Measurements from ENCODE around the gene ARHGEF6.

ARHGEF6 gene

DNA sequence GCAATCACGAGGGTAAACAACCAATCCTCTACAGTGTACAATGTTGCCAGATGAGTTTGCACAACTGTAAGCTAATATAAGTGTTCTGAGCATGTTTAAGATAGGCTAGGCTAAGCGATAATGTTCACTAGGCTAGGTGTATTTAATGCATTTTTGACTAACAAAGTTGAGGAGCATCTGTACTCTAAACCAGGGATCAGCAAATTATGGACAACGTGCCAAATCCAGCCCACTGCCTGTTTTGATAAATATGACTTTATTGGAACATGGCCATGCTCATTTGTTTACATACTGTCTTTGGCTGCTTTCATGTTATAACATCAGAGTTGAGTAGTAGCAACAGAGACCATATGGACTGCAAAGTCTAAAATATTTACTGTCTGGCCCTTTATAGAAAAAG is 46.3 kb upstream of the ARHGEF6 start:
- no peaks in the 10 kb centered on the region for H3K9me3 ChIP-seq (ENCODE audit: insufficient read depth, low read depth, low read length)
- no peaks in the 10 kb centered on the region for H3F3A ChIP-seq (ENCODE audit: low read depth)
- no peaks in the 10 kb centered on the region for H3K9me2 ChIP-seq (replicated peaks; ENCODE audit: low read depth, low read length)
- no peak overlapping the region for H2AFZ ChIP-seq (ENCODE audit: low read length)
- no peak overlapping the region for H3K4me3 ChIP-seq (ENCODE audit: low read length, poor library complexity, severe bottlenecking)
- no peaks in the 10 kb centered on the region for H3K27me3 ChIP-seq (ENCODE audit: insufficient read depth, low read length, poor library complexity, severe bottlenecking)
- no peaks in the 10 kb centered on the region for H3K79me2 ChIP-seq (ENCODE audit: insufficient read depth, low read length)
- TF ChIP-seq CTCF (conservative IDR thresholded peaks at IDR 0.05; ENCODE audit: low read length) (no peak), EZH2phosphoT487 (IDR thresholded peaks at IDR 0.05; ENCODE audit: borderline replicate concordance) (no peak)
- peaks cover 8% of the 10 kb centered on the region for H3K4me1 ChIP-seq (ENCODE audit: insufficient read depth, low read length, poor library complexity, severe bottlenecking)
- no peaks in the 10 kb centered on the region for H3K36me3 ChIP-seq (ENCODE audit: insufficient read depth, low read length)
- no peak overlapping the region for H3K9ac ChIP-seq (ENCODE audit: low read depth, low read length, poor library complexity, severe bottlenecking)
- no peaks in the 10 kb centered on the region for H4K20me1 ChIP-seq (ENCODE audit: insufficient read depth, low read length, poor library complexity, severe bottlenecking)
- H3K4me2 ChIP-seq (ENCODE audit: low read depth, low read length, poor library complexity, severe bottlenecking): peak overlapping the region; percentile 40

DNA sequence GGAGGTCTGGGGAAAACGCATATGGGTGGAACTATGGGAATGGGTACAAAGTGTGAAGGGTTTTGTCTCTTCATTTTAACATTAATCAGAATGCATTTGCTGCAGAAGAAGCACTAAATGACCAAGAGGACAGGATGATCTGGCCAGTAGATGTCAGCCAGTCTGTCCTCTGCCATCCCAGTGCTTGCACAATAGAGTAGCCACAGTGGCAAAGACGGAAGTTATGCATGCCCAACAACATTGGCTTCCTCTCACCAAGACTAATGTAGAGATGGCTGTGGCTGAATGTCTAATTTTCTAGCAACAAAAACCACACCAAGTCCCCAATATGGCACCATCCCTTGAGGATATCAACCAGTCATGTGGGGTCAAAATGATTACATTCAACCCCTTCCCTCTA is 45.0 kb upstream of the ARHGEF6 start:
- peaks cover 8% of the 10 kb centered on the region for H3K4me1 ChIP-seq (ENCODE audit: insufficient read depth, low read length, poor library complexity, severe bottlenecking)
- H2AFZ ChIP-seq (ENCODE audit: low read length): no peak overlapping the region
- H4K20me1 ChIP-seq (ENCODE audit: insufficient read depth, low read length, poor library complexity, severe bottlenecking): no peaks in the 10 kb centered on the region
- H3K4me3 ChIP-seq (ENCODE audit: low read length, poor library complexity, severe bottlenecking): no peak overlapping the region
- no peak overlapping the region for H3K4me2 ChIP-seq (ENCODE audit: low read depth, low read length, poor library complexity, severe bottlenecking)
- no peaks in the 10 kb centered on the region for H3K9me2 ChIP-seq (replicated peaks; ENCODE audit: low read depth, low read length)
- H3K79me2 ChIP-seq (ENCODE audit: insufficient read depth, low read length): no peaks in the 10 kb centered on the region
- TF ChIP-seq CTCF (conservative IDR thresholded peaks at IDR 0.05; ENCODE audit: low read length) (no peak), EZH2phosphoT487 (IDR thresholded peaks at IDR 0.05; ENCODE audit: borderline replicate concordance) (no peak)
- no peaks in the 10 kb centered on the region for H3K9me3 ChIP-seq (ENCODE audit: insufficient read depth, low read depth, low read length)
- H3K36me3 ChIP-seq (ENCODE audit: insufficient read depth, low read length): no peaks in the 10 kb centered on the region
- H3K27me3 ChIP-seq (ENCODE audit: insufficient read depth, low read length, poor library complexity, severe bottlenecking): no peaks in the 10 kb centered on the region
- H3K9ac ChIP-seq (ENCODE audit: low read depth, low read length, poor library complexity, severe bottlenecking): no peak overlapping the region
- no peaks in the 10 kb centered on the region for H3F3A ChIP-seq (ENCODE audit: low read depth)

- H3K9ac ChIP-seq (ENCODE audit: low read depth, low read length, poor library complexity, severe bottlenecking): no peak overlapping the region
- H3K9me2 ChIP-seq (replicated peaks; ENCODE audit: low read depth, low read length): no peaks in the 10 kb centered on the region
- H3K9me3 ChIP-seq (ENCODE audit: insufficient read depth, low read depth, low read length): no peaks in the 10 kb centered on the region
- H3K27me3 ChIP-seq (ENCODE audit: insufficient read depth, low read length, poor library complexity, severe bottlenecking): no peaks in the 10 kb centered on the region
- H2AFZ ChIP-seq (ENCODE audit: low read length): no peak overlapping the region
- H3F3A ChIP-seq (ENCODE audit: low read depth): no peaks in the 10 kb centered on the region
- peaks cover 8% of the 10 kb centered on the region for H3K4me1 ChIP-seq (ENCODE audit: insufficient read depth, low read length, poor library complexity, severe bottlenecking)
- H3K4me2 ChIP-seq (ENCODE audit: low read depth, low read length, poor library complexity, severe bottlenecking): no peak overlapping the region
- no peaks in the 10 kb centered on the region for H3K79me2 ChIP-seq (ENCODE audit: insufficient read depth, low read length)
- no peaks in the 10 kb centered on the region for H4K20me1 ChIP-seq (ENCODE audit: insufficient read depth, low read length, poor library complexity, severe bottlenecking)
- TF ChIP-seq CTCF (conservative IDR thresholded peaks at IDR 0.05; ENCODE audit: low read length): no peak
- TF ChIP-seq EZH2phosphoT487 (IDR thresholded peaks at IDR 0.05; ENCODE audit: borderline replicate concordance): no peak
- H3K36me3 ChIP-seq (ENCODE audit: insufficient read depth, low read length): no peaks in the 10 kb centered on the region
- no peak overlapping the region for H3K4me3 ChIP-seq (ENCODE audit: low read length, poor library complexity, severe bottlenecking)
Observed at GRCh38 chrX:136823175-136823574, 42.4 kb upstream of the ARHGEF6 start.

Data from Loucy (cell line).